GM23338 (cell line): ENCODE results near the gene OSBPL3.

ENCODE experiments used
- CREB1 ChIP-seq: fragments of 250-450 bp; sonication (Bioruptor Pico); IDR thresholded peaks from 2 replicates; pipeline ENCODE4 v1.5.0; 2020; ENCODE audit warnings: low read depth, mild to moderate bottlenecking, moderate library complexity
- CTCF ChIP-seq, 2 experiments: fragments of 200-600 bp in 1 of 2; sonication (generic) in 1 of 2; conservative IDR thresholded peaks; 2 replicates each; pipeline versions ENCODE4 v1.5.1 to v1.6.1; 2016 to 2017; ENCODE audit warnings: antibody characterized with exemption in 2 of 2, low read depth in 2 of 2, mild to moderate bottlenecking in 2 of 2, moderate library complexity in 1 of 2
- EZH2 ChIP-seq: fragments of 200-600 bp; sonication (generic); IDR thresholded peaks from one replicate; pipeline ENCODE4 v1.8.0; 2017; ENCODE audit warnings: antibody characterized with exemption, mild to moderate bottlenecking, low read depth; ENCODE audit not compliant: unreplicated experiment
- EZH2phosphoT487 ChIP-seq: fragments of 200-600 bp; sonication (generic); IDR thresholded peaks from one replicate; pipeline ENCODE4 v1.8.1; 2018; ENCODE audit warnings: antibody characterized with exemption; ENCODE audit not compliant: unreplicated experiment
- JUNB ChIP-seq: IDR thresholded peaks from one replicate; pipeline ENCODE4 v1.6.1; 2016; ENCODE audit warnings: antibody characterized with exemption; ENCODE audit not compliant: unreplicated experiment
- POLR2AphosphoS5 ChIP-seq: IDR thresholded peaks from 2 replicates; pipeline ENCODE4 v1.6.1; 2016; ENCODE audit warnings: antibody characterized with exemption, low read depth
- REST ChIP-seq: IDR thresholded peaks from one replicate; pipeline ENCODE4 v1.6.1; 2018; ENCODE audit warnings: antibody characterized with exemption; ENCODE audit not compliant: unreplicated experiment

- TF ChIP-seq EZH2 (no peak), POLR2AphosphoS5 (no peak), CTCF (conservative IDR thresholded peaks at IDR 0.05; ENCODE audit: low read depth in 2 of 2) (no peak), REST (no peak), CREB1 (CRISPR knock-in tag) (no peak), JUNB (no peak), EZH2phosphoT487 (no peak)
Observed at GRCh38 chr7:24868741-24869140, 111.2 kb downstream of the OSBPL3 start.
